ENCODE measurements around the gene RBM19.
A peak's percentile ranks its signal among the peaks of the same experiment; 100 is the strongest.

RBM19 gene

DNA sequence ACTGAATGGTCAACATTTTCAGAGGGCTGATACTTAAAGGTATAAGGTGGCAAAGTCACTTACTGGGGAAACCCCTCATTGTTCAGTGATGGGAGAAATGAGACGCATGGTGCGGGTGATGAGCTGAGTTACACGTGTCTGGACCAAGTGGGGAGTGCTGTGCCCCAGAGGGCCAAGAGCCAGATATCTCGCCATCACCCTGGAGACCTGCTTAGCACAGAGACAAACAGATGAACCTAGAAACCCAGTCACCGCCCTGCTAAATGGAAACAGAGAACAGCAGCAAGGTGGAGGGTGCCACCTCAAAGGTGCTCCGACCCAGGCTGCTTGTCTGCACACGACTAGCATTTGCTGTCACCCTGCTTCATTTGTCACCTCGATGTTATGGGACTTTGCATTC, 92.4 kb downstream of the RBM19 start:
- no peak for DNase-seq (ENCODE audit: low read depth)
- TF ChIP-seq, protein P1, sequence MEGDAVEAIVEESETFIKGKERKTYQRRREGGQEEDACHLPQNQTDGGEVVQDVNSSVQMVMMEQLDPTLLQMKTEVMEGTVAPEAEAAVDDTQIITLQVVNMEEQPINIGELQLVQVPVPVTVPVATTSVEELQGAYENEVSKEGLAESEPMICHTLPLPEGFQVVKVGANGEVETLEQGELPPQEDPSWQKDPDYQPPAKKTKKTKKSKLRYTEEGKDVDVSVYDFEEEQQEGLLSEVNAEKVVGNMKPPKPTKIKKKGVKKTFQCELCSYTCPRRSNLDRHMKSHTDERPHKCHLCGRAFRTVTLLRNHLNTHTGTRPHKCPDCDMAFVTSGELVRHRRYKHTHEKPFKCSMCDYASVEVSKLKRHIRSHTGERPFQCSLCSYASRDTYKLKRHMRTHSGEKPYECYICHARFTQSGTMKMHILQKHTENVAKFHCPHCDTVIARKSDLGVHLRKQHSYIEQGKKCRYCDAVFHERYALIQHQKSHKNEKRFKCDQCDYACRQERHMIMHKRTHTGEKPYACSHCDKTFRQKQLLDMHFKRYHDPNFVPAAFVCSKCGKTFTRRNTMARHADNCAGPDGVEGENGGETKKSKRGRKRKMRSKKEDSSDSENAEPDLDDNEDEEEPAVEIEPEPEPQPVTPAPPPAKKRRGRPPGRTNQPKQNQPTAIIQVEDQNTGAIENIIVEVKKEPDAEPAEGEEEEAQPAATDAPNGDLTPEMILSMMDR (IDR thresholded peaks at IDR 0.05; ENCODE audit: control insufficient read depth, insufficient read depth, low read depth, low read length, missing control alignments) = no peak
- H3K4me3 ChIP-seq (ENCODE audit: control insufficient read depth, low read depth, low read length) = no peak overlapping the region

DNA sequence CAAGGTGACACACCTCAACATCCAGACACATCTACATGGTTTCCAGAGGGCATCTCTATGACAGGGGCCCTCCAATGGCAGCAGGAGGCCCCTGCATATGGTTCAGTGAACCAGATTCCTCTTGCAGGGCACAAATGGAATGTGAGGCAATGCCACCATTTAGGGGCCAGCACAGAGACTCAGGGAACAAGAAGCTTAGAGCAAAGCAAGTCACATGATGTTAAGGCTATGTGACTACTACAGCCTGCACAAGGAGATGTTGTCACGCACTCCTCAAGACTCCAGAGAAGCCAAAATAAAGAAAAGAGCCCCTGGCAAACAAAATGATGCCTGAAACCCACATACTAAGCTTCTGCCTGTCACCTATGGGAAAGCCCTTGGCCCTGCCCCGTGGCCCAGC, 95.2 kb downstream of the RBM19 start:
- DNase-seq (ENCODE audit: low read depth) = no peak
- no peak overlapping the region for H3K4me3 ChIP-seq (ENCODE audit: control insufficient read depth, low read depth, low read length)

DNA sequence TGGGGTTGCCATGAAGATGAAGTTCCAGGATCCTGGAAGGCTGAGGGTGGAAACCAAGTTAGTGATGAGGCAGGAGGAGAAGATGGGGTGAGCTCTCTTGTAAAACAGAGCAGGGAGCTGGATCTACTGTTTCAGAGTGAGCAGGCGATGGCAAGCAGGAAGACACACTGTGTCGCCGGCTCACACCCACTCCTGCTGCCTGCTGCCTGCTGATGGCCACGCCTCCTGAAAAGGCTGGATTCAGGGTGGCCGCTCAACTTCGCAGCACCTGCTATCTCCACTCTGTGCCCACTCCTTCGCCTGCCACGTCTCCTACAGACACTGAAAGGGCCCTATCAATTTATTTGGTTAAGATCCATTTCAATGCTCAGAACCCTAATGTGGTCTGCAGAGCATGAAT, 96.1 kb downstream of the RBM19 start:
- DNase-seq (ENCODE audit: low read depth) = no peak
- H3K4me3 ChIP-seq (ENCODE audit: control insufficient read depth, low read depth, low read length) = no peak overlapping the region
- TF ChIP-seq, protein P1 (IDR thresholded peaks at IDR 0.05; ENCODE audit: control insufficient read depth, insufficient read depth, low read depth, low read length, missing control alignments) = no peak

More for the DNA sequence above, 95.2 kb downstream of the RBM19 start:
- TF ChIP-seq, protein P1 (IDR thresholded peaks at IDR 0.05; ENCODE audit: control insufficient read depth, insufficient read depth, low read depth, low read length, missing control alignments) = no peak

DNA sequence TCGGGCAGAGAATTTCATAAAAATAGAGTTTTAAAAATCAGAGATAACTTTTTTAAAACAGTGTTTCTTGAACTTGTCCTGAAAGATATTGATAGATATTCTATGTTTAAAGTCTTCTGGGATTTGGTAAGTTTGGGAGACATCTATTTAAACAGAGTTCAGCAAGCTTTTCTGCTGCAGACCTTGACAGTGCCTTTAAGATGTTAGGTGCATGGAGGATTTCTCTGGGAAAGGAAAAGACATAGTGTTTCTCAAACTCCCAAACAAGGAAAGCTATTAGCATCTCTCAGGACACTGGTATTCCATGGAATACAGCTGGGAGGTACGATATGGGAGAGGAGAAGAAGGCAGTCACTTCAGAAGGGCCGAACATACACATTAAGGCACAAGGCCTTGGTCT, 97.8 kb downstream of the RBM19 start:
- TF ChIP-seq, protein P1 (IDR thresholded peaks at IDR 0.05; ENCODE audit: control insufficient read depth, insufficient read depth, low read depth, low read length, missing control alignments) = no peak
- no peak for DNase-seq (ENCODE audit: low read depth)
- H3K4me3 ChIP-seq (ENCODE audit: control insufficient read depth, low read depth, low read length) = no peak overlapping the region

- no peak for DNase-seq (ENCODE audit: low read depth)
- TF ChIP-seq, protein P1 (IDR thresholded peaks at IDR 0.05; ENCODE audit: control insufficient read depth, insufficient read depth, low read depth, low read length, missing control alignments) = peak; percentile 41
- H3K4me3 ChIP-seq (ENCODE audit: control insufficient read depth, low read depth, low read length) = no peak overlapping the region
Measured at GRCh38 chr12:113867258-113867657, 98.9 kb downstream of the RBM19 start.

DNA sequence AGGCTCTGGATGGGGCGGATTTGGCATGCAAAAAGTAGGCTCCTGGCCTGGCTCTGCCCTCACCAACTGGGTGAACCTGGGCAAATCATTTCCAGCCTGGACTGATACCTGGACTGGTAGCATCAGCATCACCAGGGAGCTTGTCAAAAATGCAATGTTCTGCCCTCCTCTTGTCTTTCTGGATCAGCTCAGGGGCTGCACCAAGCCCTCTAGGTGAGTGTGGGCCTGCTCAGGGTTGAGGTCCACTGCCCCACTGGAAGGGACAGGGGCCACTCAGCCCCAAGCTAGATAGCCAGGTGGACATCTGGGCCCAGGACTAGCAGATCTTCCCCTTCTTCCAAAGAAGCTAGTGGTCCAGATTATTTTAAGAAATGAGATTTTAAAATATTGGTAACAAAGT, 99.6 kb downstream of the RBM19 start:
- no peak overlapping the region for H3K4me3 ChIP-seq (ENCODE audit: control insufficient read depth, low read depth, low read length)
- DNase-seq (ENCODE audit: low read depth) = no peak
- TF ChIP-seq, protein P1 (IDR thresholded peaks at IDR 0.05; ENCODE audit: control insufficient read depth, insufficient read depth, low read depth, low read length, missing control alignments) = no peak

DNA sequence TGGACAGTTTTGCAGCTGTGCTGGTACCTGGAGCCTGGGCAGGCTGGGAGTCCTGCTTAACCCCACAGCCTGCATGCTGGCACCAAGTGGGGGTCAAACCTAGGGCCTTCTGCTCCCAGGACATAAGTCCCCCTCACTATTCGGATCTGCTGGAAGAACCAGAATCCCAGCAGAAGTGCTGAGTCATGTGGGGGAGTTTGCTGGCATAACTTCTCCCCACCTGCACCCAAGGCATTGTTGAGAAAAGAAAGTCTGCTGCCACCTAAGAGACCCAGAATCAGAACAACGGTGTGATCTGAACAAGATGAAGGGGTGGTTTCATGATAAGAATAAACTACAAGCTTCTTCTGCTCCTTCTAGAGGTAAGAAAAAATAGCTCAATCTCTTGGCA, 102.7 kb downstream of the RBM19 start:
- H3K4me3 ChIP-seq (ENCODE audit: control insufficient read depth, low read depth, low read length) = no peak overlapping the region
- DNase-seq (ENCODE audit: low read depth) = no peak

More for the DNA sequence above, 102.7 kb downstream of the RBM19 start:
- TF ChIP-seq, protein P1 (IDR thresholded peaks at IDR 0.05; ENCODE audit: control insufficient read depth, insufficient read depth, low read depth, low read length, missing control alignments) = no peak
